Right renal cortex interstitium (tissue), 3 donors: ENCODE results near the gene SCARF1. TPM values are rescaled to one million over a fixed set of nuclear protein-coding genes. Genes with fewer than 3 reads are reported as not detected.
"Not testable (repeated sequence)": the region's sequence is repeated elsewhere in the genome, so short reads cannot be mapped to it uniquely, and the experiment has no call there.

Experiments
- DNase-seq, 3 donors: peaks; one replicate each; pipeline ENCODE4 v3.0.0-alpha.2; 2013; ENCODE audit warnings: low read depth in 3 of 3, low spot score in 2 of 3
- polyA plus RNA-seq, 3 donors: library from polyadenylated mRNA; unstranded; fragments of 120-200 nt; gene quantifications; one replicate each; pipeline ENCODE4 v1.2.1, GENCODE V29; 2013; ENCODE audit not compliant: insufficient read length in 3 of 3

SCARF1 gene
- 1 to 10 TPM; 5.0 to 5.5 (median 5.3) TPM for polyA plus RNA-seq

- no peak for DNase-seq
These were observed at the start of gene SCARF1 for GRCh38 chr17:1645207-1646171. Gene SCARF1, minus strand, starts transcription at chr17:1645732. Its CDS starts 35 bp downstream, at chr17:1645697.

- DNase-seq, result no peak
These were observed 47.8 kb upstream of the SCARF1 start for GRCh38 chr17:1693339-1693738.

GRCh38 chr17:1690544-1691221, 45.2 kb upstream of the SCARF1 start:
- no peak for DNase-seq

- DNase-seq, result not testable (repeated sequence)
These were observed 42.9 kb upstream of the SCARF1 start for GRCh38 chr17:1688405-1688804.

- DNase-seq, result no peak
These were observed 40.6 kb upstream of the SCARF1 start for GRCh38 chr17:1686086-1686485.

GRCh38 chr17:1684378-1685189, 39.1 kb upstream of the SCARF1 start, which contains the start of gene PRPF8:
Gene PRPF8, minus strand, starts transcription at chr17:1684867. Its CDS starts 296 bp downstream, at chr17:1684571.
- peak; percentile 94 to 98 (median 95) for DNase-seq

GRCh38 chr17:1683459-1683858, 37.9 kb upstream of the SCARF1 start:
- DNase-seq, result no peak

GRCh38 chr17:1676401-1676800, 30.9 kb upstream of the SCARF1 start:
- no peak for DNase-seq

GRCh38 chr17:1673041-1673785, 27.7 kb upstream of the SCARF1 start:
- no peak for DNase-seq

GRCh38 chr17:1663934-1664333, 18.4 kb upstream of the SCARF1 start:
- not testable (repeated sequence) for DNase-seq

- no peak for DNase-seq
These were observed 15.5 kb upstream of the SCARF1 start for GRCh38 chr17:1661045-1661444.

- no peak for DNase-seq
These were observed 12.6 kb upstream of the SCARF1 start for GRCh38 chr17:1658100-1658499.

- no peak for DNase-seq
These were observed 8.2 kb upstream of the SCARF1 start for GRCh38 chr17:1653735-1654134.

- DNase-seq, result not testable (repeated sequence)
These were observed 7.3 kb upstream of the SCARF1 start for GRCh38 chr17:1652794-1653193.

- no peak for DNase-seq
These were observed 6.0 kb upstream of the SCARF1 start for GRCh38 chr17:1651559-1651844.

- DNase-seq, result no peak
These were observed 5.4 kb upstream of the SCARF1 start for GRCh38 chr17:1650731-1651558.

- DNase-seq, result no peak
These were observed 4.4 kb upstream of the SCARF1 start, which contains the start of gene RILP for GRCh38 chr17:1649844-1650501. Gene RILP, minus strand, starts transcription at chr17:1649866. Its CDS starts 62 bp downstream, at chr17:1649804.

- DNase-seq, result peak in 2 of 3 donors; percentile 90 to 92
These were observed 3.7 kb upstream of the SCARF1 start for GRCh38 chr17:1648963-1649843.
